GM18909 (cell line): ENCODE data around the gene POLR1A.

Experiments used
- ATAC-seq: cut with Tn5 transposase; IDR thresholded peaks from one replicate; pipeline ENCODE4 v1.9.1; 2021; ENCODE audit warnings: mild to moderate bottlenecking; ENCODE audit not compliant: unreplicated experiment, poor library complexity

Gene POLR1A

DNA sequence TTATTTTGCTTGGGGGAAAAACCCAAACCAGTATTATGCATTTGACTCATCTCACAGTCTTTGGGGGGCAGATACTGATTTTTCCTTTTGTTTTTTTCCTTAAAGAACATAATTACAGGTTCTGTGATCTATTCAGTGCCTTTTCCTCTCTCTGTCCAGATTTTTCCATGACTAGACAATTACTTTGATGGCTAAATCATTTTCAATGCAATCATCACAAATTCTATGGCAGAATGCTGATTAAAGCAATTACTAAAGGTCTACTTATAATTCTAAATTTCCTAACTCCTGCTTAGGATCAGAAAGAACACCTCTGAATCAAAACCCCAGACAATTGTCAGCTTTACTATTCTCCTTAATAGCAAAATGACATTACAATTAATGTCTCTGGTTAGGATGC, 38.8 kb downstream of the POLR1A start:
- no peak for ATAC-seq

DNA sequence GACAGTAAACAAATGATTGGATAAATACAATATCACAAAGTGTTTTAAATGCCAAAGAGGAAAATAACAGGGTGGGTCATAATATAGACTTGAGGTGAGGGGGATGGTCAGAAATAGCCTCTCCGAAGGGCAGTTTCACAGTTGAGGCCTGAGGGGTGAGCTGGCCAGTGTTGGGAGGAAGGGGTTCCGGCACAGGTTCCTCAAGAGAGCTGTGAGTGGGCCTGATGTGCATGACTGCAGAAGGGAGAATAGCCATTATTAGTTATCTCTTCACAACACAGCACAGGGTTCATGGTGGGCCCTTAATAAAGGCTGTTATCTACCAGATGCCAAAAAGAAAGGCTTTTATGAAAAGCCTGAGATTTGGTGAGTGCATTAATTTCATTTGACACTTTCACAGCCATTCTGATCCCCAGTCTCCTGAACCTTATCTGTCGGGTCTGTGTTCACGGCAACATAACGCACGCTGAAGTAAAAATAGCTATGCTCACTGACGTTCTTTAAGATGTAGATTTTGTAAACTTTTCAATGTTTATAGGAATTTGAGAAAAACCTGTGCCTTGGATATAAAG, 39.6 kb downstream of the POLR1A start:
- no peak for ATAC-seq

DNA sequence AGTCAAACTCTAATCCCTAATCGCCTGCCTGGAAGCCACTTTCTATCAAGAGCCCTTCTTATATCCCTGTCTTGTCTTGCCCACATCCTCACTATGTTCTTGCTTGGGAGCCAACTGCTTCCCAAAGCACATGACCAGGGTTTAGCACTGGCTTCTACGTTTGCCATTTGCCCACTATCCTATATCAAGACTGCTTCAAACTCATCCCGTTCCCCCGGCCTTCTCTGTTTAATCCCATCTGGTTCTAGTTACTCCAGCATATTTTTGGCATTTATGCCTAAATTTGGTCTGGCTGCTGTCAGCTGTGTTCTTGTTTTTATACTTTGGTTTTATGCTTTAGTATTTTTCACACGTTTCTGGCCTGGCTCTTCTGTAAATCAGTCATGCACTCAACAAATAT, 40.2 kb downstream of the POLR1A start:
- ATAC-seq, result no peak

GRCh38 chr2:86064006-86064405, 41.7 kb downstream of the POLR1A start:
- ATAC-seq, result no peak

DNA sequence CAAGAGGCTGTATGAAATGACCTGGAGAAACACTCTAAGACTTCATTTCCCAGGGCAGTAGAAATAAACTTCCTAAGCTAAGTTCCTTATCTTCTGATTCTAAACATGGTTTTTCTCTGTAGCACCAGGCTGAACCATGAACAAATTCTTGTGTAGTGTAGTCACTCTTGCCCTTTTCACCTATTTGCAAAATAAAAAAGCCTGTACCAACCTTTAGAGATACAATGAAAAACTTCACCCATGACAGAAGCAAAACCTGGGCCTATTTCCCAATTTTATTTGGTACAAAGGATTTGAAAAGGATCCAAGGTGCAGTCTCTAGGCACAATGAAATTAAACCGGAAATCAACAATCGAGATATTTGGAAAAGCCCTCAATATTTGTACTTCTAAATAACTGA, 43.6 kb downstream of the POLR1A start:
- ATAC-seq, result no peak

DNA sequence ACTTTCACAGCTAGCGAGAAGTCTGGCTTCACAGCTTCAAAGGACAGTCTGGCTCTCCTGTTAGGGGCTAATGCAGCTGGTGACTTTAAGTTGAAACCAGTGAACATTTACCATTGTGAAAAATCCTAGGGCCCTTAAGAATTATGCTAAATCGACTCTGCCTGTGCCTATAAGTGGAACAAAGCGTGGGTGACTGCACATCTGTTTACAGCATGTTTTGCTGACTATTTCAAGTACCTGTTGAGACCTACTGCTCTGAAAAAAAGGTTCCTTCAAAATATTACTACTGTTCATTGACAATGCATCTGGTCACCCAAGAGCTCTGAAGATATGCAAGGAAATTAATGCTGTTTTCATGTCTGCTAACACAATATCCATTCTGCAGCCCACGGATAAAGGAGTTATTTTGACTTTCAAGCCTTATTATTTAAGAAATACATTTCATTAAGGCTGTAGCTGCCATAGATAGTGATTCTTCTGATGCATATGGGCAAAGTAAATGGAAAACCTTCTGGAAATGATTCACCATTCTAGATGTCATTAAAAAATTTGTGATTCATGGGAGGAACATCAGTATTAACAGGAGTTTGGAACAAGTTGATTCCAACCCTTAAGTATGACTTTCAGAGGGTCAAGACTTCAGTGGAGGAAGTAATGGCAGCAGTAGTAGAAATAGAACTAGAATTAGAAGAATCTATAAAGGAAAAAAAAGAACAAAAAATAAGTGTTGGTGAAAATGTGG, 48.9 kb downstream of the POLR1A start:
- no peak for ATAC-seq

- no peak for ATAC-seq
These were observed 50.4 kb downstream of the POLR1A start for GRCh38 chr2:86055314-86055713.

GRCh38 chr2:86054535-86055082, 51.1 kb downstream of the POLR1A start:
- ATAC-seq, result no peak

DNA sequence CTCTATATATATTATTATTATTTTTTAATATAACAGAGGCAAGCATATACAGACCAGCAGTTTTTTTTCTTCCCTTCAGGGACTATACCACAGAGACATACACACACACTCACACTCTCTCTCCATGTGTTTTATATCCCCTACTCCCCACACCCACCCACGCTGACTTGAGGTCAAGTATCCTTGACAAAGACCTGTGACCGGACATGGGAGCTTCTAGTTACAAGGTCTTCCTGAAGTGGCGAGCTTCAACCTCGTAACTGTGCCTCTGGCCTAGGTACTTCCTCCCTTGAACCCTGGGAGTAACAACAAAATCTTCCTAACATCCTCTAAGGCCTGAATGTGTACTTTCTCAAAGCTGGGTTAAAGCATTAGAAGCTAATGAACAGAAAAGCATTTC, 52.5 kb downstream of the POLR1A start:
- ATAC-seq, result no peak

DNA sequence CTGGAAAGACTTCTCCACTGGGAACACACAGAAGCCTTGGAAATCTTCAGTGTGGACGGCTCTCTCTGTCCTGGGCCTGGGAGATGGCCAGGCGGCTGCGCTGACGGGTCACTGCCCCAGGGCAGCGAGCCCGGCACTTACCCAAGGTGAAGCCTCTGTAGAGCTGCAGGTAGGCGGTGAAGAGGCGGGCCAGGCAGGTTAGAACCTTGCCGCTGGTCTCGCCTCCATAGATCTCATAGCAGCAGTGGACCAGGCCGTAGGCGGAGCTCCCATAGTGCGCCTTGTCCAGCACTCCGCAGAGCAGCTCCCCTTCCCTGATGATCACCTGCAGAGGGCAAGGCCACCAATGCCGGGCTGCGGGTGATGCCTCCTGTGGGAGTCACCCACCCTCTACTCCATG, 53.0 kb downstream of the POLR1A start:
- no peak for ATAC-seq

- no peak for ATAC-seq
These were observed 53.4 kb downstream of the POLR1A start for GRCh38 chr2:86052265-86052664.

- no peak for ATAC-seq
These were observed 55.4 kb downstream of the POLR1A start for GRCh38 chr2:86050301-86050700.

- ATAC-seq, result no peak
These were observed 56.2 kb downstream of the POLR1A start for GRCh38 chr2:86049529-86049928.

- ATAC-seq, result no peak
These were observed 56.8 kb downstream of the POLR1A start for GRCh38 chr2:86048888-86049287.

GRCh38 chr2:86048383-86048701, 57.3 kb downstream of the POLR1A start:
- no peak for ATAC-seq

- no peak for ATAC-seq
These were observed 57.9 kb downstream of the POLR1A start for GRCh38 chr2:86047575-86048382.

- ATAC-seq, result no peak
These were observed 60.1 kb downstream of the POLR1A start for GRCh38 chr2:86045541-86045940.

GRCh38 chr2:86044614-86045013, 61.1 kb downstream of the POLR1A start:
- ATAC-seq, result no peak

DNA sequence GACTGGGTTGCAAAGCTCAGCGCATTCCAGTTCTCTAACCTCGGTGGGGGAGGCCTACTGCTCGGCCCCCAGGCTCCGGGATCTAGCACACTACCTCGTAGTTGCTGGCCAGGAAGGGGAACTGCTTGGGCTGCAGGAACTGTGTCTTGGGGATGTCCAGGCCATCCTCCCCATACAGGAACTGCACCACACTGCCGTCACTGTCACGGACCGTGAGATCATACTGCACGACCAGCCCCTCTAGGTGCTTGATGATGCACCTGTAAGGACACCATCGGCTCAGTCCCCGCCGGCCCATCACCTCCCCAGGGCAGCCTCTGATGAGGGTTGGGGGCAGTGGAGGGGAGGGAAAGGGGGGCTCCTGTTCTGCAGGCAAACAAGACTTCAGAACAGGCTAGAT, 61.6 kb downstream of the POLR1A start:
- ATAC-seq, result no peak

DNA sequence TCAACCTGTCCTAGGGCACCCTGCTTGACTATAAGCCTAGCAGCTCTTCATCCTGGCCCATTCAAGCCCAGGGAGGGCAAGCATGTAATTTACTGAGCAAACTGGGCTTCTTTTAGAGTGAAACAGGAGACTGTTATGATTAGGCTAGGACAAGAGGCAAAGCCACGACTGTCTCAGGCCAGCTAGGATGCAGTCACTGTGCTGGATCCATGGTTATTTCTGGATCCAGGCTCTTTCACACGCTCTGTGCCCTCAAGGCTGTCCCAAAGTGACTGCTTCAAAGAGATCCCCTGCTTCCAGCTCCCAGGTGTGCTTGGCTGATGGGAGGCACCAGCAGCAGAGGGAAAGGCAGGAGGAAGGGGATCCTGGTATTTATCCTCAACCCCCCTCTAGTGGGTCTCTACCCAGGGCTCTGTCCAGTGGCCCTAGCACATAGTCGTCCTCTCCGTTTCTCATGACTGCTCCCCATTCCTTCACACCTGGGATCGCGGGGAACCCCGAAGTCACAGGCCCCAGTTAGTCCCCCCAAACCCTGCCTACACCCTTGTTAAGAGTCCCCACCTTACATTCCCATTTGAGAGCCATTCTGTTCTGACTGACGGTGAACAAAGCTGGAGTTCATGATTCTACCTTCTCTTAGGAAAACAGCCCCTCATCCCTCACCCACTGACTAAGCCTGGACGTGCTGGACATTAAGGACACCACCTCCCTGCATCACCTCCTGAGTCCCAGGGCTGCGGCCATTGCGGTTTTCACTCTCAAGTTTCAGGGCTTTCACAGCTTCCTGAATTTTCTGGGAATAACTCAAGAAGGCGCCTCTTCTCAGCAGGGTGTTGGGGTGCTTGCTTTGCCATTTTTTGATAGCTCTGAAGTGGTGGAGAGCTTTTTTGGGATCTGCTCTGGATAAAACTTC, 63.2 kb downstream of the POLR1A start:
- no peak for ATAC-seq
